HG03025 (cell line): ENCODE results near the gene FADS3.
A peak's percentile ranks its signal among the peaks of the same experiment; 100 is the strongest.

Experiments used
- ATAC-seq: cut with Tn5 transposase; IDR thresholded peaks from one replicate; pipeline ENCODE4 v1.9.1; 2021; ENCODE audit warnings: mild to moderate bottlenecking, moderate library complexity; ENCODE audit not compliant: unreplicated experiment, low FRiP score

FADS3 gene

GRCh38 chr11:61841636-61842527 lies 49.5 kb downstream of the FADS3 start:
- ATAC-seq: no peak

GRCh38 chr11:61840371-61840770 lies 51.0 kb downstream of the FADS3 start:
- ATAC-seq: no peak

- ATAC-seq: no peak
Measured at GRCh38 chr11:61839742-61840141, 51.6 kb downstream of the FADS3 start.

- no peak for ATAC-seq
Measured at GRCh38 chr11:61838921-61839320, 52.4 kb downstream of the FADS3 start.

GRCh38 chr11:61838501-61838900 lies 52.8 kb downstream of the FADS3 start:
- ATAC-seq: no peak

GRCh38 chr11:61837411-61838005 lies 53.8 kb downstream of the FADS3 start:
- ATAC-seq: no peak

- ATAC-seq: no peak
Measured at GRCh38 chr11:61836193-61836592, 55.2 kb downstream of the FADS3 start.

- ATAC-seq: peak; percentile 61
Measured at GRCh38 chr11:61834278-61835048, 56.9 kb downstream of the FADS3 start.

- ATAC-seq: no peak
Measured at GRCh38 chr11:61833926-61834277, 57.4 kb downstream of the FADS3 start.

- ATAC-seq: no peak
Measured at GRCh38 chr11:61833471-61833870, 57.9 kb downstream of the FADS3 start.

GRCh38 chr11:61832754-61833153 lies 58.6 kb downstream of the FADS3 start:
- no peak for ATAC-seq

- ATAC-seq: no peak
Measured at GRCh38 chr11:61832207-61832606, 59.1 kb downstream of the FADS3 start.

- ATAC-seq: no peak
Measured at GRCh38 chr11:61830237-61831105, 60.9 kb downstream of the FADS3 start.

GRCh38 chr11:61829806-61830205 lies 61.5 kb downstream of the FADS3 start:
- no peak for ATAC-seq

GRCh38 chr11:61828629-61829407 lies 62.5 kb downstream of the FADS3 start:
- ATAC-seq: no peak

GRCh38 chr11:61828379-61828628 lies 63.0 kb downstream of the FADS3 start:
- ATAC-seq: no peak

GRCh38 chr11:61827571-61828378 lies 63.6 kb downstream of the FADS3 start, which contains the start of gene FADS2:
Gene FADS2, plus strand, starts transcription at chr11:61828300. Its CDS starts 91 bp downstream, at chr11:61828391.
- ATAC-seq: peak; percentile 64

- no peak for ATAC-seq
Measured at GRCh38 chr11:61826930-61827570, 64.3 kb downstream of the FADS3 start.
